Measurements from ENCODE around the gene UBE4B.

DNA sequence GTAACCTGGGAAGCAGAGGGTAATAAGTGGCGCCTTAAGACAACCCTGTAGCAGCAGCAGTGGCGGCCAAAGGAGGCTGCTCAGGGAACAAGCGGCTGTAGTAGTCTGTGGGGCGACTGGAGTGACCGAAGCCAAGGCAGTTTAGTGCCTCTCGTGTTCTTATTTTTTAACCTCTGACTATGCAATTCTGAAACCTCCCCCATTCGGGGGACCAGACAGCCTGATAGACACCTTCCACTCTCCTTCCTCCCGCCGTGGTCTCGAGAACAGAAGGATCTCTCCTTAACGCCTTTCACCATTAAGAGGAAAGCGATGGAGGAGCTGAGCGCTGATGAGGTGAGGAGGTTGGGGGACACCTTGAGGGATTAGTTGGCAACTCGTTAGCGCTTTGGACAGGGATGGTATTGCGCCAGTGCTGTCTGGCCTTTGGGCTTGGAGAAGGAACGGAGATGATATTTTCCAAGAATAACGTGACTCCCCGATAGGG is 644 bp downstream of the UBE4B start:
- TF ChIP-seq, protein P1, sequence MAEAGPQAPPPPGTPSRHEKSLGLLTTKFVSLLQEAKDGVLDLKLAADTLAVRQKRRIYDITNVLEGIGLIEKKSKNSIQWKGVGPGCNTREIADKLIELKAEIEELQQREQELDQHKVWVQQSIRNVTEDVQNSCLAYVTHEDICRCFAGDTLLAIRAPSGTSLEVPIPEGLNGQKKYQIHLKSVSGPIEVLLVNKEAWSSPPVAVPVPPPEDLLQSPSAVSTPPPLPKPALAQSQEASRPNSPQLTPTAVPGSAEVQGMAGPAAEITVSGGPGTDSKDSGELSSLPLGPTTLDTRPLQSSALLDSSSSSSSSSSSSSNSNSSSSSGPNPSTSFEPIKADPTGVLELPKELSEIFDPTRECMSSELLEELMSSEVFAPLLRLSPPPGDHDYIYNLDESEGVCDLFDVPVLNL (CRISPR knock-in tag; IDR thresholded peaks at IDR 0.05; ENCODE audit: borderline replicate concordance, low read depth), result no peak
- no peak for TF ChIP-seq JAZF1 (CRISPR knock-in tag; IDR thresholded peaks at IDR 0.05)

Data from WTC11 (cell line).